GM10847 (cell line): ENCODE measurements around the gene POP4.

Source experiments
- POLR2A ChIP-seq: IDR thresholded peaks from 2 replicates; pipeline ENCODE4 v1.6.1; 2011; ENCODE audit not compliant: insufficient read length; ENCODE audit errors: extremely low read depth

POP4 gene

GRCh38 chr19:29571181-29571580, 34.9 kb upstream of the POP4 start:
- TF ChIP-seq POLR2A = no peak

GRCh38 chr19:29573486-29573885, 32.6 kb upstream of the POP4 start:
- TF ChIP-seq POLR2A = no peak

GRCh38 chr19:29574510-29574909, 31.6 kb upstream of the POP4 start:
- no peak for TF ChIP-seq POLR2A

- TF ChIP-seq POLR2A = no peak
These were observed 30.0 kb upstream of the POP4 start for GRCh38 chr19:29576046-29576606.

DNA sequence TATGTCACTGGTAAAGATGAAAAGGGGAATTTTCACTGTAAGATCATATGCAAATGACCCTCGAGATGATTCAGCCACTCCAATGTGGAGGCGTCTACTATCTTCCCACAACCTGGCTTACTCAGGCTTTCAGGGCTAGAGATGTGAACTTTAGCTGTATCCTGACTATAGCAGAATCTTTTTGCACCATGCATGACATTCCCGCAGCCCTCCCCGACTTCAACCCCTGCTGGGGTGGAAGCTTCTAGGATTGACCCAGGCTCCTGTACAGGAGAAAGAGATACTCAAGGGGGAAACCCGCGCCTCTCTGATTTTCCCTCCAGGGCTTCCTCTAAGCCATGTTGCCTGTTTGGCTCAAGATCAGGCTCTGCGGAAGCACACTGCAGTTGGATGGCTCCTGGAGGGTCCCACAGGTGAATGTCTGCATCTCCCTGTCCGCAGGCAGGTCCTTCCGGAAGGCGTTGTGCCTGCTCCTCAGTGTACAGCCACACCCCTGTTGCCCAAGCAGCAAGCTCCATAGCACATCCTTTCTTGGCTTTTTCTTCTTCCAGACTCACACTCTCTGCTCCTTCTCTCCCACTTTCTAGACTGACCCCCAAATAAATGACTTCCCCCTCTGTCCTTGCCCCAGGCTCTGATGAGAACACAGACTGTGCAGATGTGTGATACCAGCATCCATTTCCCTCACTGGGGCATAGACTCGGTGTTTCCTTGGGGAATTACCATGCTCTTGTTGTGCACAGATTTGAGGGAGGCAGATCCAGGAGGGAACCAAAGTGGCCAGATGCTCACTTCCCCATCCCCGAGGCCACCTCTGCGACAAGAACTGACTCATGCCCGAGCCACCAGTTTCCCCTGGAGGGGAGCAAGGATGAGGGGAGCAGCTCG, 29.1 kb upstream of the POP4 start:
- no peak for TF ChIP-seq POLR2A

DNA sequence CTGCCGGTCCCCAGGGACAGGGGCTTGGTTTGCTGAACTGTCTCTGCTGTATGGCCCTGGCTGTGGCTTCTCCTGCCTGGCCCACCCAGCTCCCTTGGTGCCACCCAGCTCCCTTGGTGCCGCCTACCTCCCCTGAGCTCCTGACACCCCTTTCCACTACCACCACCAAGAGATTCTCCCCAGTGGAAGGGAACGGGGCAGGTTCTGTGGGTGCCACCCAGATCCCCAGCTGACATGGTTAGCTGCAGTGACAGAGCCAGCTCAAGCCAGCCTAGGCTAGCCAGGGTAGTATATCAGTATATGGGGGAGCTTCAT, 28.5 kb upstream of the POP4 start:
- TF ChIP-seq POLR2A = no peak

GRCh38 chr19:29578349-29578748, 27.7 kb upstream of the POP4 start:
- no peak for TF ChIP-seq POLR2A

- TF ChIP-seq POLR2A = no peak
These were observed 26.7 kb upstream of the POP4 start for GRCh38 chr19:29579308-29579910.

GRCh38 chr19:29581398-29581797, 24.7 kb upstream of the POP4 start:
- no peak for TF ChIP-seq POLR2A

DNA sequence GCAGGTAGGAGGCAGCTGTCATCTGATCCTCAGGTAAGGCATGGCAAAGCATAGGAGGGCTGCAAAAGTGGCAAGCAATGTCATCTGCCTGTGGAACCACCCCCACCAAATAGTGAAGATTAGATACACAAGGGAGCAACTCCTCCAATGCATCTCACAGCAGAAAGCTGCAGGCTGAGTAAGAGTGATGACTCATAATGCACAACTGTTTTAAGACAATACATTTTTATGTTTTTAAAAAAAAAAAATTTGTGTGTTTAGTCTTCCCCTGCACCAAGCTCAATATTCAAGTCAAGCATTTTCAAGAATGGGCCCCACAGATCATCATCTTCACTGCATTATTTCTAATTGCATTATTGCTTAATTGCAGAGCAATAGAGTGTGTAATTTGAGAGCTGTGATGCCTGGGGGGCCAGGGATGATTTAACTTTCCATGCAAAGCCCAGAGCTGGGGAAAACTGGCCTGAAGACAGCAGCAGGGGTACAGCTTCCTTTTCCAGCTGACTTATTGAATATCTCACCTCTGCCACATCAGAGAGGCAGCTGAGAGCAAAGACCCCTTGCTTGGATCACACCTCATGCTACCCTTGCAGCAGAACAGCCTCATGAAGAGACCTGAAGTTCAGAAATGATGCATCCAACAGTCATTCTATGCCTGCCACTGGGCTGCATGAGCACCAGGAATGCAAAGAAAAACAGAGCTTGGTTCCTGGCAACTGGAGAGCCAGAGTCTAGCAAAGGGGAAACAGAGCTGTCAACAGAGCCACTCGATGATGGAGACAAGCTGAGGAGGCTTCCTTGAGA, 22.7 kb upstream of the POP4 start:
- no peak for TF ChIP-seq POLR2A

- no peak for TF ChIP-seq POLR2A
These were observed 19.7 kb upstream of the POP4 start for GRCh38 chr19:29586401-29586800.

DNA sequence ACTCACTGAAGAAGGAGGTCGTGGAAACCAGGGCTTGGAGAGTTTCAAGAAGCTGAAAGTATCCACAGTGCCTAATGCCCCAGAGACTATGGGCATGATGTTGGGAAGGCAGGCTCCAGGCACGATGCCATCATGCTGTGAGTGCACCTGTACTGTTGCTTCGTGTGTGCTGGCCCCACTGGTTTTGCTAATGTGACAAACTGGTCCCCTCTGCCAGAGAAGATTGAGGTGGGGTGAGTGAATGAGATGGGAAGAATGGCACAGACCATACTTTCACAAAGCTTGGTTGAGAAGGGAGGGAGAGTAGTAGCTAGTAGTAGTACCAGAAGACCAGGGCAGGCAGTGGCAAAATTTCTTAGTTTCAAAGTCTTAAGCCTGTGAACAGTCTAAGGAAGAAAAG, 19.0 kb upstream of the POP4 start:
- TF ChIP-seq POLR2A = no peak

GRCh38 chr19:29587518-29587986, 18.5 kb upstream of the POP4 start:
- TF ChIP-seq POLR2A = no peak

DNA sequence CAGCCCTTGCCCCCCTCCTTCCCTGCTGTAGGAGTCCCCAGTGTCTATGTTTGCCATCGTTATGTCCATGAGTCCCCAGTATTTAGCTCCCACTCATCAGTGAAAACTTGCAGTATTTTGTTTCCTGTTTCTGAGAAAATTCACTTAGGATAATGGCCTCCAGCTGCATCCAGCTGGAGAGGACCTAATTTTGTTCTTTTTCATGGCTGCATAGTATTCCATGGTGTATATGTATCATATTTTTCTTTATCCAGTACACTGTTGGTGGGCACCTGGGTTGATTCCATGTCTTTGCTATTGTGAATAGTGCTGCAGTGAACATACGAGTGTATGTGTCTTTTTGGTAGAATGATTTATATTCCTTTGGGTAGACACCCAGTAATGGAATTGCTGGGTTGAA, 18.0 kb upstream of the POP4 start:
- no peak for TF ChIP-seq POLR2A

- no peak for TF ChIP-seq POLR2A
These were observed 15.8 kb upstream of the POP4 start for GRCh38 chr19:29590278-29590677.

- no peak for TF ChIP-seq POLR2A
These were observed 14.4 kb upstream of the POP4 start for GRCh38 chr19:29591670-29592069.
